HG03354 (cell line): Measurements from ENCODE around the gene DUSP22.

ENCODE experiments used
- ATAC-seq: cut with Tn5 transposase; IDR thresholded peaks from one replicate; pipeline ENCODE4 v1.9.1; 2021; ENCODE audit warnings: mild to moderate bottlenecking; ENCODE audit not compliant: unreplicated experiment, poor library complexity, severe bottlenecking

The DUSP22 gene

GRCh38 chr6:307065-307814 lies 15.0 kb downstream of the DUSP22 start:
- ATAC-seq = no peak

- no peak for ATAC-seq
Observed at GRCh38 chr6:307874-308273, 15.6 kb downstream of the DUSP22 start.

GRCh38 chr6:308307-308706 lies 16.0 kb downstream of the DUSP22 start:
- no peak for ATAC-seq

GRCh38 chr6:308768-309167 lies 16.5 kb downstream of the DUSP22 start:
- ATAC-seq = no peak

GRCh38 chr6:309947-310346 lies 17.7 kb downstream of the DUSP22 start:
- no peak for ATAC-seq

- no peak for ATAC-seq
Observed at GRCh38 chr6:310671-311070, 18.4 kb downstream of the DUSP22 start.

GRCh38 chr6:311679-312220 lies 19.5 kb downstream of the DUSP22 start:
- ATAC-seq = no peak

- ATAC-seq = peak; percentile 36
Observed at GRCh38 chr6:313087-313486, 20.8 kb downstream of the DUSP22 start.

- ATAC-seq = no peak
Observed at GRCh38 chr6:313917-314316, 21.6 kb downstream of the DUSP22 start.

GRCh38 chr6:314377-314776 lies 22.1 kb downstream of the DUSP22 start:
- ATAC-seq = no peak

- no peak for ATAC-seq
Observed at GRCh38 chr6:315226-315625, 22.9 kb downstream of the DUSP22 start.

GRCh38 chr6:315921-316752 lies 23.9 kb downstream of the DUSP22 start:
- peak; percentile 30 for ATAC-seq

- no peak for ATAC-seq
Observed at GRCh38 chr6:316753-317038, 24.4 kb downstream of the DUSP22 start.

- ATAC-seq = no peak
Observed at GRCh38 chr6:317060-317447, 24.8 kb downstream of the DUSP22 start.

GRCh38 chr6:317448-318144 lies 25.3 kb downstream of the DUSP22 start:
- peak; percentile 26 for ATAC-seq

GRCh38 chr6:318243-318890 lies 26.1 kb downstream of the DUSP22 start:
- ATAC-seq = no peak

GRCh38 chr6:319177-320131 lies 27.2 kb downstream of the DUSP22 start:
- peak; percentile 56 for ATAC-seq

- ATAC-seq = no peak
Observed at GRCh38 chr6:320351-321157, 28.3 kb downstream of the DUSP22 start.
